H1 (cell line): Measurements from ENCODE around the gene IKZF3. TPM values are rescaled to one million over a fixed set of nuclear protein-coding genes. Genes with fewer than 3 reads are reported as not detected.

Experiments
- BACH1 ChIP-seq: IDR thresholded peaks from 2 replicates; pipeline ENCODE4 v1.6.1; 2012; ENCODE audit warnings: low read length, improper control_type of control experiment
- CHD7 ChIP-seq: fragments of 300-600 bp; sonication (generic); IDR thresholded peaks from 2 replicates; pipeline ENCODE4 v1.7.1; 2012; ENCODE audit warnings: low read length, moderate library complexity, mild to moderate bottlenecking, inconsistent platforms; ENCODE audit not compliant: insufficient replicate concordance
- CREB1 ChIP-seq: IDR thresholded peaks from 2 replicates; pipeline ENCODE4 v1.6.1; 2012; ENCODE audit warnings: inconsistent platforms
- MAX ChIP-seq: IDR thresholded peaks from 2 replicates; pipeline ENCODE4 v1.6.1; 2012; ENCODE audit warnings: inconsistent platforms
- RAD21 ChIP-seq, 2 experiments: IDR thresholded peaks in 1 of 2; conservative IDR thresholded peaks in 1 of 2; 2 replicates each; pipeline ENCODE4 v1.6.1; 2011; ENCODE audit warnings: low read depth in 2 of 2, low read length in 2 of 2, improper control_type of control experiment in 1 of 2, inconsistent platforms in 1 of 2, mild to moderate bottlenecking in 1 of 2, moderate library complexity in 1 of 2
- RXRA ChIP-seq: IDR thresholded peaks from 2 replicates; pipeline ENCODE4 v1.6.1; 2011; ENCODE audit warnings: low read depth, mild to moderate bottlenecking, low read length, moderate library complexity; ENCODE audit not compliant: insufficient read depth
- USF2 ChIP-seq: IDR thresholded peaks from 2 replicates; pipeline ENCODE4 v1.6.1; 2011; ENCODE audit warnings: low read length, improper control_type of control experiment
- YY1 ChIP-seq: IDR thresholded peaks from 2 replicates; pipeline ENCODE4 v1.6.1; 2011; ENCODE audit warnings: low read depth, mild to moderate bottlenecking, low read length
- polyA plus RNA-seq, 7 experiments: library from polyadenylated mRNA; depleted of rRNA in 3 of 7; stranded (reverse) in 5 of 7; unstranded in 2 of 7; fragments of >200 nt in 5 of 7; fragments of 200-250 nt in 2 of 7; gene quantifications; 1 replicate in 5 of 7; 2 replicates in 1 of 7; 4 replicates in 1 of 7; pipeline versions ENCODE4 v1.2.1 to v1.2.3, GENCODE V29; 2011 to 2013; ENCODE audit warnings: missing spikeins in 2 of 7, mixed read lengths in 2 of 7
- total RNA-seq: library from RNA; stranded (reverse); fragmentation: NEBNext Ultra II Directional; extraction: Animal tissue kit (Norgen Biotek cat#: 25700); gene quantifications from 2 replicates; pipeline ENCODE4 v1.2.1, GENCODE V29; 2021

The IKZF3 gene
- total and polyA plus RNA-seq, 2 of the 8 experiments (the other 6 are each of a cell fraction or from before 2014, with no cell fraction given) = 0.23 to 0.56 TPM

GRCh38 chr17:39863918-39864746 lies at the start of gene IKZF3 (continued):
- TF ChIP-seq YY1 (no peak), USF2 (peak; percentile 54), MAX (peak; percentile 100), CHD7 (no peak), BACH1 (0 out of 2 replicates have a peak, but pooled peaks have one; percentile 17), RXRA (no peak), RAD21 (IDR thresholded peaks at IDR 0.05 in 1 of 2, conservative IDR thresholded peaks at IDR 0.05 in 1 of 2; ENCODE audit: low read depth in 2 of 2, low read length in 2 of 2) (peak; percentile 65 to 80), CREB1 (peak; percentile 25; the same call in 1 of the 2 replicates)
